ENCODE results near the gene WNT7B.
A peak's percentile ranks its signal among the peaks of the same experiment; 100 is the strongest.

WNT7B gene

GRCh38 chr22:45953178-45953577 lies 23.8 kb downstream of the WNT7B start:
- DNase-seq (ENCODE audit: low spot score): no peak

DNA sequence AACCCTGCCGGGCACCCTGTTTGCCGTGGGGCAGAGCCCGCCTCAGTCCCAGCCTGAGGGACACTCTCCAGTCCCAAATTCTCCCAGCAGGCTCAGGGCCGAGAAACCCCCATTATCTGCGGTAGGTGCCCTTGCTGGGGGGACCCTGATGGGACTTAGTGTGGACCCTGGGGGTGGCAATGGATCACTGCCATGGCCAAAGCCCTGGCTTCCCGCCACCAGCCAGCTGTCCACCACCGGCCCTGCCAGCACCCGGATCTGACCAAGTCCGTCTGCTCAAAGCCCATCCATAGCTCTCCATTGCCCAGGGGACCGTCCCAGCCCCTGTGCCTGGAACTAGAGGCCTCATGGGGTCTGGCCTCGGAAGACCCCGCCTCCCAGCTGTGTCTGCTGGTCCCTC lies 24.4 kb downstream of the WNT7B start:
- no peak for DNase-seq (ENCODE audit: low spot score)

DNA sequence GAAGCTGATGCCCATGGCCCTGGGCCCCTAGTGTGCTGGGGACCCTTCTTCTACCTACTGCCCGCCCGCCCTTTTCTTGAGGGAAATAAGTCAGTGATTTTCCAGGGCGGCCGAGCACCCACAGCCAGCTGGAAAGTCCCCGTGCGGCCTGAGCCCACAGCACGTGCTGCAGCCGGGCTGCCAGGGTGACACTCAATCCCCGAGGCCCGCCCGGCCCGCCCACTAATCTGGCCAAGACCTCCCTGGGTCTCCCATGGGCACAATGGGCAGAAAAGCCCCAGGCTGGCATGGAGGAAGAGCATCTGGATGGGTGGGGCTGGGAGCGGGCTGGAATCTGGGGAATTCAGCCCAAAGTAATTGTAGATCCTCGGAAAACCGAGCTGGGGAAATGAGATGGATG lies 24.8 kb downstream of the WNT7B start:
- no peak for DNase-seq (ENCODE audit: low spot score)

DNA sequence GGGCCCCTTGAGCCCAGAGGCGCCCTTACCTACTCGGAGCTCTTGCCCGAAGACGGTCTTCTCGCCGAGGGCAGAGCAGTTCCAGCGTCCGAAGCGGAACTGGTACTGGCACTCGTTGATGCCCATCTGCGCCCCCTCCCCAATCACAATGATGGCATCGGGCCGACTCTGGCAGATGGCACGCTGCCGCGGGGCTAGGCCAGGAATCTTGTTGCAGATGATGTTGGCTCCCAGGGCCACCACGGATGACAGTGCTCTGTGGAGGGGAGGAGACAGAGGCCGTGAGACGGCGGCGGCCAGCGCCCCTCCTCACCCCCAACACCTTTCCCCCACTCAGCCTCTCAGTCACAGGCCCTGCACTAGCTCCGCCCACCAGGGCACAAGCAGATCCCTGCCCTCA lies 27.1 kb downstream of the WNT7B start:
- DNase-seq (ENCODE audit: low spot score): no peak

GRCh38 chr22:45949258-45949870 lies 27.6 kb downstream of the WNT7B start:
- DNase-seq (ENCODE audit: low spot score): no peak

DNA sequence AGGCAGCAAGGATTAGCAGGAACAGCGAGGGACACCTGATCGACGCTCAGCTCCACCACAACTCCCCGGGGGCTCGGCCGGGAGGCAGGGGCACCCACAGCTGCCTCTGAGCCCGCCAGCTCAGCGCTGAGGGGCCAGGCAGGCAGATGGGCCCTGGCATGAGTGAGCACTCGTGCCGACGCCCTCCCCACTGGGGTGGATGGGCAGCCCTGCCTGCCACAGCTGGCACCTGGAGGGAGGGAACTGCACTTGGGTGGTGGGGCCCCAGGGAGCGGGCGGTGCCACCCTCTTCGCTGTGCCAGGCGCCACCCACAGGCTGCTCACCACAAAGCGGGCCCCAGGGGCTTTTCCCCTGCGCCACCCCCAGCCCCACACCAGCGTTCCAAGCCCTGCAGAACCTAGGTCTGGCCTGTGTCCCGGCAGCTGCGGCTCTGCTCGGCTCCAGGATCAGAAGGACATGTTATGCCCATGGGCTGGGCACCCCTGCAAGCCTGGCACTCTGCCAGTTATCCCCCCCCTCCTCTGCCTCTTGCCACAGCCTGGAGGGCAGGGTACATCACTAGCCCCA lies 28.8 kb downstream of the WNT7B start:
- no peak for DNase-seq (ENCODE audit: low spot score)

- peak; percentile 47 for DNase-seq (ENCODE audit: low spot score)
These were observed 30.0 kb downstream of the WNT7B start for GRCh38 chr22:45946805-45947600.

DNA sequence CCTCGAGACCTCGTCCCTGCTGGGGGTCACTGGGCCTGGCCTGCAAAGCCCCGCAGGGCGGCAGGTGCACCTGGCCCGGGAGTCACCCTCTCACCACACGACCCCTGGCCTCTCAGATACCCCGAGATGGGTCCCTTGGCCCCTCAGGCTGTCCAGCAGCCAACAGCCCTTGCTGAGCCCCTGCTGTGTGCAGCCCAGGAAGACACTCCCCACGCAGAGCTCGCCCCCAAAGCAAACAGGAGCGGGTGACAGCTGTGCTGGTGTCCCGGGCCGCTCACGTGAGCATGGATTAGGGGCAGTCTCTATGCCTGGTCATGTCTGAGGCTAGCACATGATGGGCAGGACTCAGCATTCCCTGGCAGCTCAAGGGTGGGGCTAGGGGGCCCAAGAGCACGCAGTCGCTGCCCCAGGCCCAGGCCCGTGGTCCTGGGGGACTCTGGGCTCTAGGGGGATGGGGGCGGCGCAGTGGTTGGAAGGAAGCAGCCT lies 31.3 kb downstream of the WNT7B start:
- DNase-seq (ENCODE audit: low spot score): no peak

DNA sequence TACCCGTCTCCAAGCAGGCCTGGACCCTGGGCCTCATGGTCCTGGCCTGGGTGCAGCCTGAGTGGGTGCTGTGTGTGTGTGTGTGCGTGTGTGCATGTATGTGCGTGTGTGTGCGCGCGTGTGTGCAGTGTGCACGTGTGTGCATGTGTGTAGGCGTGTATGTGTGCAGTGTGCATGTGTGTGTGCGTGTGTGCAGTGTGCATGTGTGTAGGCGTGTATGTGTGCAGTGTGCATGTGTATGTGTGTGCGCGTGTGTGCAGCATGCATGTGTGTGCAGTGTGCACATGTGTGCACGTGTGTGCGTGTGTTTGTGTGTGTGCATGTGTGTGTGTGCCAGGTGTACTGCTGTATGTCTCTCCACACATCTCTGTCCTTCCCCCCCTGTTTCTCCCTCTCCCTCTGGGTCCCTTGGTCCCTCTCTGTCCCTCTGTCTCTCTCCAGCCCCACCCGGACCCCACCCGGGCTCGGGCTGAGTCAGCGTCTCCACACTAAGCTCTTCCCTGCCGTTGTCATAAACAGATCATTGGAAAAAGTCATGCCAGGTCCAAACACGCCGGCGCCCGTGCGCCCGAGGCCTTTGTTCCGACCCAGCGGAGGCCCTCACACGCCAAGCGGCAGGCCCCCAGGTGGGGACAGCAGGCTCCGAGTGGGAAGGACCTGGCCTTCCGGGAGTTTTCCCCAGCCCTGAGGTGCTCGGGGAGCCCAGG lies 34.0 kb downstream of the WNT7B start:
- no peak for DNase-seq (ENCODE audit: low spot score)

- no peak for DNase-seq (ENCODE audit: low spot score)
These were observed 34.6 kb downstream of the WNT7B start for GRCh38 chr22:45942344-45942743.

- no peak for DNase-seq (ENCODE audit: low spot score)
These were observed 38.0 kb downstream of the WNT7B start for GRCh38 chr22:45938913-45939312.

GRCh38 chr22:45937960-45938359 lies 39.0 kb downstream of the WNT7B start:
- DNase-seq (ENCODE audit: low spot score): no peak

GRCh38 chr22:45935573-45935972 lies 41.4 kb downstream of the WNT7B start:
- DNase-seq (ENCODE audit: low spot score): no peak

GRCh38 chr22:45934659-45935341 lies 42.2 kb downstream of the WNT7B start:
- DNase-seq (ENCODE audit: low spot score): no peak

GRCh38 chr22:45934168-45934564 lies 42.8 kb downstream of the WNT7B start:
- no peak for DNase-seq (ENCODE audit: low spot score)

DNA sequence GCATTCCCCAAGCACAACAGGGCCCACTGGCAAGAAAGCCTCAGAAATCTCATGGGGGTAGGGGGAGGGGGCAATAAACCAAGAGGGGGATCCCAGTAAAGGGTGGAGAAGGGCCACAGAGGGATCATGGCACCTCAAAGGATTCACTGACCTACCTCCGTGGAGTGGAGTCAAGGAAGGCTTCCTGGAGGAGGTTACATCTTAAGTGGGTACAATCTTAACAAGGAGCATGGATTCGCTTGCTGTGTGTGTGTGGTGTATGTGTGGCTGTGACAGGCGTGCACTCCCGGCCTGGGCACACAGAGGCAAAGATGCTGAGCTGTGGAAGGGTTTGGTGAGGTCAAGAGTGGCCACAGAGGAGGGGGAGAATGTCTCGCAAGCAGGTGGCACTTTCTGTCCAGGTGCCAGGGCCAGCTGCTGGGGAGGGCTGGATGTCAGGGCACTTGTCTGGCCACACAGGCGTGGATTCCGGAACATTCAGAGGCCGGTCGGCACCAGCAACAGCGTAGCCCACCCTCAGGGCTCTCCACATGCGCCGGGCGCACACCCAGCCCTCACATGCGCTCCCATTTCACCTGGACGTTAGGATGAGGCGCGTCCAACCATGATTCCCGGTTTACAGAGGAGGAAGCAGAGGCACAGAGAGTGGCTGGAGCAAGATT lies 43.3 kb downstream of the WNT7B start:
- DNase-seq (ENCODE audit: low spot score): no peak

GRCh38 chr22:45932071-45932470 lies 44.9 kb downstream of the WNT7B start:
- DNase-seq (ENCODE audit: low spot score): no peak

DNA sequence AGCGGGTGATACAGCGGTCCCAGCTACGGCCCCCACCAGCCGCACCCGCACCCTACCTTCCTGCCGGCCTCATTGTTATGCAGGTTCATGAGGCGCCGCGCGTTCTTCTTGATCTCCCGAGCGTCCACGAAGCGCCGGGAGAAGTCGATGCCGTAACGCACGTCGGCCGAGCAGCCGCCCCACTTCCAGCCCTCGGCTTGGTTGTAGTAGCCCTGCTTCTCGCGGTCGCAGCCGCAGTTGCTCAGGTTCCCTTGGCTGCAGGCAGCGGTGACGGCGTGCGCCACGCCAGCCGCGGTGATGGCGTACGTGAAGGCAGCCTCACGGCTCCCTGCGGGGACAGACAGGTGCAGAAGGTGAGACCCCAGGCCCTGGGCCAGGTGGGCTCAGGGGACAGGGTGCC lies 45.9 kb downstream of the WNT7B start:
- no peak for DNase-seq (ENCODE audit: low spot score)

DNA sequence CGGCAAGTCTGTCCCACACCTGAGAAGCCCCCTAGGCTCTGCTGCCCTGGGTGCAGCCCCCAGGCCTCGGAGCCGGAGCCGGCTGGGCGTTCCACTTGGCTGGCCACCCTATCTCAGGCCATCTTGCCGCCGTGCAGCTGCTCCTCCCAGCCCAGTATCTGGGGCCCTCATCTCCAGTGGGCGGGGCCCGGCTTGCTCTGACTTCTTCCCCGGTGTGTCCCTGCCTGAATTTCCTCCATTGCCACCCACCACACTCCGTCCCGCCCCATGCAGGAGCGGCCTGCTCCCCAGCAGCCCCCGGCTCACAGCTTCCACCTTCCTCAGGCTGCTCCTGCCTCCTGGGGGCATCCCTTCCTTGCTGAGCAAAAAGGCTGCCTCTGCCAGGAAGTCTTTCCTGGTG lies 46.6 kb downstream of the WNT7B start:
- no peak for DNase-seq (ENCODE audit: low spot score)

DNA sequence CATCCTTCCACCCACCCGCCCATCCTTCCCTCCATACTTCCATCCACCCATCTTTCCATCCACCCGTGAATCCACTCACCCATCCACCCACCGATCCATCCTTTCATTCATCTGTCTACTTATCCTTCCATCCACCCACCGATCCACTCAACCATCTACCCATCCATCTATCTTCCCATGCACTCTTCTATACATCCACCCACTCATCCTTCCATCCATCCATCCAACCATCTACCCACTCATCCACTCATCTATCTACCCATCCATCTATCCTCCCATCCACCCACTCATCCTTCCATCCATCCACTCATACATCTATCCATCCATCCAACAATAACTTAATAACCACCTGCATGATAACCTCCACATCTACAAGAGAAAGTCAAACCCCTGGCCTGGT lies 47.3 kb downstream of the WNT7B start:
- DNase-seq (ENCODE audit: low spot score): no peak

DNA sequence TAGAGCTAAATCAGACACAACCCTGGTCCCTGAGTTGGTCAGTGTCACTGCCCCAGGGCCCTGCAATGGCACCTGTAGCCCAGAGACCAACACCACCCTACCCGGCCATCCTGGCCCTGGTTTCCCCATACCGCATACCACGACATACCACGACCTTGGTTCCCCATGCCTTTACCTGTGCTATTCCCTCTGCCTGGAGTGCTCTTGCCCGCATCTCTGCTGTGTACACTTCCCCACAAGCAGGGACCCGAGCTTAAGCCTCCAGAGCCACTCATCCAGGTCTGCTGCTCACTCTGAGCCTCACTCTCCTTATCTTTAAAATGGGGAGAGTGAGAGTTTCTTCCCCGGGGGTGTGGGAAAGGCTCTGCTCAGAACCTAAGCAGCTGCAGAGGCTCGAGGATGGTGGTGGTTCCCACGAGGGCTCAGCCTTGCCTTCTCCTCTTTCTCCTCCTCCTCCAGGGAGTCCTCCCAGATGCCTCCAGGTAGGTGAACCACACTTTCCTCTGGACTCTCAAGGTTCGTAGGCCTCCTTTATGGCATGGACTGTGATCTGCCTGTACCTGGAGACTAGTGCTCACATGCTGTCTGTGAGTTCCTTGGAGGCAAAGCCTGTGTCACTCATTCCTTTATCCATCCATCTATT lies 48.1 kb downstream of the WNT7B start:
- no peak for DNase-seq (ENCODE audit: low spot score)
